Measurements from ENCODE around the gene P2RY2.

- TF ChIP-seq REST (IDR thresholded peaks at IDR 0.05; ENCODE audit: insufficient read depth in 1 of 2, low read depth in 2 of 2, low read length in 2 of 2) (no peak), POLR2AphosphoS5 (IDR thresholded peaks at IDR 0.05; ENCODE audit: low read depth, low read length) (no peak), SIN3A (IDR thresholded peaks at IDR 0.05; ENCODE audit: borderline replicate concordance, insufficient read depth, low read length) (no peak), TAF1 (IDR thresholded peaks at IDR 0.05; ENCODE audit: borderline replicate concordance, insufficient read depth, low read length) (no peak)
Observed at GRCh38 chr11:73182824-73183321, 35.2 kb upstream of the P2RY2 start.
